GM18868 (cell line): ENCODE data around the gene HARS1.
"Not testable (repeated sequence)": the region's sequence is repeated elsewhere in the genome, so short reads cannot be mapped to it uniquely, and the experiment has no call there.

ENCODE experiments used
- ATAC-seq: cut with Tn5 transposase; IDR thresholded peaks from one replicate; pipeline ENCODE4 v1.9.1; 2021; ENCODE audit warnings: mild to moderate bottlenecking, moderate library complexity; ENCODE audit not compliant: unreplicated experiment

HARS1 gene

DNA sequence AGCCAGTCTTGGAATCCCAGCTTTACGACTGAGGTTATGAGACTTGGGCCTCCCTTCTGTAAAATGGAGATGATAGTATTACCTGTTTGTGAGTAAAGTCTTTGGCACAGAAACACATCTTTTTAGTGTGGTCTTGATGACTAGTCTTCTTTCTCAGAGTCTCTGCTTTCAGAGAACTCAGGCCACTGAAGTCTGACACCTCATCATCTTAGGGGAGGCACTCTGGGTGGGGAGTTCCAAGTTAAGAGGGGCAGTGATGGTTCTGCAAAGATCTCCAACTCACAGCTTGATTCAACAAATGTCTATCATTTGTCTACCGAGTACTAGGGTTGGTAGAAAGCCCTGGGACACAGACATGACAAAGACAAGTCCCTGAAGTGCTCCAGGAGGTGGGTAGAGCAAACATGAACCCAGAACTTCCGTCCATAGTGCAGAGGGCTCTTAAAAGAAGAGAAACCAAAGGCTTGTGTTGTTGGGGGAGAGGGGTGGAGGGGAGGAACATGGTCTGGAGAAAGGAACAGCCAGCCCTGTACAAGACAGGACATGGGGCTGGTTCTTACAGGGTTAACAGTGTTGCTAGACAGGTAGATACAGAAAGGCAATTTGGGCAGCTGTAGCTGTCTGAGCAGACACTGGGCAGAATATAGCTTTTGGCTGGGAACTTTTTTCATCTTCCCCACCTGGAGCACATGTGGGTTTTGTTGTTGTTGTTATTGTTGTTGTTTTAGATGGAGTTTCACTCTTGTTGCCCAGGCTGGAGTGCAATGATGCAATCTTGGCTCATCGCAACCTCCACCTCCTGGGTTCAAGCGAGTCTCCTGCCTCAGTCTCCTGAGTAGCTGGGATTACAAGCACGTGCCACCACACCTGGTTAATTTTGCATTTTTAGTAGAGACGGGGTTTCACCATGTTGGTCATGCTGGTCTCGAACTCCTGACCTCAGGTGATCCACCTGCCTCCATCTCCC, 55.6 kb downstream of the HARS1 start:
- ATAC-seq, result no peak

DNA sequence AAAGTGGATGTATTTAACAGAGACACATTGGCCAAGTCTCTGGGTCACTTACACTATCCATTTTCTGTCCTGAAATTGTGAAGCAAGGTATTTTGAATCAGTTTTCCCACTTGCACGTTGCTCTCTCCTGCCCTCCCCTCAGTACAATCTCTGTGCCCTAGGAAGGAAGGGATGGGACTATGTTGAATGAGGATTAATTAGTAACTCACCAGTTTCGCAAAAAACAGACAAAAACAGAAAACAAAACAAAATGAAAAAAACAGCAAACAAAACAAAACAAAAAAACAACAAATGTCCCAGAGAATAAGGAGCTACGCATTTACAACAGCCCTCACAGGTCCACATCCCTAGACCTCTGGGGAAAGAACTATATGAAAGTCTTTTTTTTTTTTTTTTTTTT, 57.1 kb downstream of the HARS1 start:
- ATAC-seq, result no peak

DNA sequence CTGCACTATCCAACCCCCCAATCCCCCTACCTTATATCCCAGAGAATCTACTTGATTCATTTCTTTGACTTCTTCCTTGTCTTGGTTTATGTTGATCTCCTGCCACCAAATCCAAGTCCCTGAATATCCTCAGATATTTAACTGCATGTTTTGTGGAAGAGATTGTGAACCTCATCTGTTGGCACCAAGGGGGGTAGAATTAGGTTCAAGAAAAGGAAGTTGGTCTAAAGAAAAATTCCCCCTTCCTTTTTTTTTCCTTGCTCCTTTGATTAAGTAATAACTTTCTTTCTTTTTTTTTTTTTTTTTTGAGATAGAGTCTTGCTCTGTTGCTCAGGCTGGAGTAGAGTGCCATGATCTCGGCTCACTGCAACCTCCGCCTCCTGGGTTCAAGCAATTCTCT, 57.7 kb downstream of the HARS1 start:
- ATAC-seq, result no peak

DNA sequence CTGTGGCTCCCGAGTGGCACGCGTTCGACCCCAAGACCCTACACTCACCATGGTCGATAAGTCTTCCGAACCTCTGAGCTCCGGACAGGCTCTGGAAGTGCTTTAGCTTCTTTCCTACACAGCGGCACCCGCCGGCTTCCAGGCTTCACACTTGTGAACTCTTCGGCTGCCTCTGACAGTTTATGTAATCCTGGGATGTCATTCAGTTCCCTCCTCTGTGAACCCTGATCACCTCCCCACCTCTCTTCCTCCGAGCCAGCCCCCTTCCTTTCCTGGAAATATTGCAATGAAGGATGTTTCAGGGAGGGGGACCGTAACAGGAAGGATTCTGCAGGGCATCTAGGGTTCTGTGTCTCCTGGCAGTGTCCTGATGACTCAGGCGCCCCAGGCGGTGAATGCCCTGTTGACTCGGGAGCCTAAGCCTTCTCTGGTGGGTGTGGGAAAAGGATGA, 58.1 kb downstream of the HARS1 start, which contains the start of gene CD14:
TSS of gene CD14 (minus strand) at position 155 of the 451 bp plus-strand sequence. CDS start at position 51, 104 bp downstream.
- ATAC-seq, result no peak

DNA sequence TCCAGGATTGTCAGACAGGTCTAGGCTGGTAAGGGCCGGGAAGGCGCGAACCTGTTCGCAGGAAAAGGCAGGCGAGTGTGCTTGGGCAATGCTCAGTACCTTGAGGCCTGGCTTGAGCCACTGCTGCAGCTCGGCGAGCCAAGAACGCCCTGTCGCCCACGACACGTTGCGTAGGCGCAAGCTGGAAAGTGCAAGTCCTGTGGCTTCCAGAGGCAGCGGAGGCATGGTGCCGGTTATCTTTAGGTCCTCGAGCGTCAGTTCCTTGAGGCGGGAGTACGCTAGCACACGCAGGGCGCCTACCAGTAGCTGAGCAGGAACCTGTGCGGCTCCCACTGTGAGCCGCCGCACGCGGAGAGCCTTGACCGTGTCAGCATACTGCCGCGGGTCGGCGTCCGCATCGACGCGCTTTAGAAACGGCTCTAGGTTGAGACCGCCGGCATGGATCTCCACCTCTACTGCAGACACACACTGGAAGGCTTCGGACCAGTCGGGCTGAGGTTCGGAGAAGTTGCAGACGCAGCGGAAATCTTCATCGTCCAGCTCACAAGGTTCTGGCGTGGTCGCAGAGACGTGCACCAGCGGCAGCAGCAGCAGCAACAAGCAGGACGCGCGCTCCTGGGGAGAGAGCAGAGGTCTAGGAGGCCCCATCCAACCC, 58.7 kb downstream of the HARS1 start:
- peak; percentile 59 for ATAC-seq

DNA sequence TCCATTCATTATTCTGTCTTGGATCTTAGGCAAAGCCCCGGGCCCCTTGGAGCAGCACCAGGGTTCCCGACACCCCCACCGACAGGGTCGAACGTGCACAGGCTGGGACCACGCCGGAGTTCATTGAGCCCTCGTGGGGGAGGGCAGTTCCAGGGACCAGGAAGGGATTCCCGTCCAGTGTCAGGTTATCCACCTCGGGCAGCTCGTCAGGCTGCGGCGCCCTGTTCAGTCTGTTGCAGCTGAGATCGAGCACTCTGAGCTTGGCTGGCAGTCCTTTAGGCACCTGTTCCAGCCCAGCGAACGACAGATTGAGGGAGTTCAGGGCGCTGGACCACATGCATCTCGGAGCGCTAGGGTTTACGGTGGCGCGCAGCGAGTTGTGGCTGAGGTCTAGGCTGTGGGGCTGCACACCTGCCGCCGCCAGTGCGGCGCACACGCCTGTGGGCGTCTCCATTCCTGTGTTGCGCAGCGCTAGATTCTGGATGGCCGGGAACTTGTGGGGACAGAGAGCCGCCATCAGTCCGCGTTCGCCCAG, 59.3 kb downstream of the HARS1 start:
- ATAC-seq, result peak; percentile 39

DNA sequence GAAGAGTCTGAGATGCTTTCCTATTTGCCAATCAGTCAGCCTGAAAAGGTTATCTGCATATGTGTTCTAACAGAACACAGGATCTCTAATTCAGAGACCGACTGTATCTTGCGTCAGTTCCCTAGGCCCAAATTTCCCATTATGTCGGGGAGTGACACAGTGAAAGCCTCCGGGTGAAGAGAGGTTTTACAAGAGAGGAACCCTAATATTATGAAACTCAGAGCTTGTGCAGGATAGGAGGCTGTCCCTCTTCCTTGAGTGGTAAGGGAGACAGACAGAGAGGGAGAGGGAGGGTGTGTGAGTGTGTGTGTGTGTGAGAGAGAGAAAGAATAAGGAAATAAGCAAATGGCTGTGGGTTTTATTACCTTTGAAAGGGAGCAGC, 60.1 kb downstream of the HARS1 start:
- no peak for ATAC-seq

DNA sequence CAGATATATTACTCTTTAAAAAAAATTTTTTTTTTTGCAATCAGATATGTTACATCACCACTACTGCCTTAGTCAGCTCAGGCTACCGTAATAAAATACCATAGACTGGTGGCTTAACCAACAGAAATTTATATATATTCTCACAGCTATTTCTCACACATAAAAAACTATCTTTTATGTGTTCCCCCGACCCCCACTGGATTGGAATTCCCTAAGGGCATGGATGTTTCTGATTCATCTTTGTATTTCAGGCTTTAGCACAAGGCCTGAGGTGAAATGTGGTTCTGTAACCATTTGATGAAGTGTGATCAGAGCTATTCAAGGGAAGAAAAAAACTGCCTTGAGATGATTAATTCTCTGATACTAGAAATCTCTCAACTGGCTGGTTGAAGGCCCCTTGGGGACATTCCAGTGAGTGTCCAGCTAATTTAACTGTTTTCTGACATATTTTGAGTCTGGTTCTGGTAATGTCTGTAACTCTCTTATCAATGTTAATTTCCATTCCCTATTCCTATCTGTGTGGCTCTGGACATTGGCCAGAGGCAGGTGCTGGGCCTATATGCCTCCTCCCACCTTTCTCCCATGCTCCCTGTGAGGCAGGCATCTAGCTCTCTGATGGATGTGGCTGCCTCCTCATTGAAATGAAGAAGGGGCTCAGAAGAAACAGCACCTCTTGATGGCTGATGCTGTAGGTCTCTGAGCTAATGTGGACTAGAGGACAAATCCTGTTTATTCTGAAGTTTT, 60.7 kb downstream of the HARS1 start:
- no peak for ATAC-seq

DNA sequence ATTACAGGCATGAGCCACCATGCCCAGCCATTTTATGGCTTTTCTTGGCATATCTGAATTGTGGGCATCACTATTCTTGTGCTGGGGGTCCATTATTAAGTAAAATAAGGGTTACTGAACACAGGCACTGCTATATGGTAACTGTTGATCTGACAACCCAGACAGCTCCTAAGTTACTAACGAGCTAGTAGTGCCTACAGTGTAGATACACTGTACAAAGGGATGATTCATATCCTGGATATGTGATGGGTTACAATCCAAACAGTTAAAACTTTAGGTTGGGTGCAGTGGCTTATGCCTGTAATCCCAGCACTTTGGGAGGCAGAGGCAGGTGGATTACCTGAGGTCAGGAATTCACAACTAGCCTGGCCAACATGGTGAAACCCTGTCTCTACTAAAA, 62.5 kb downstream of the HARS1 start:
- ATAC-seq, result no peak

DNA sequence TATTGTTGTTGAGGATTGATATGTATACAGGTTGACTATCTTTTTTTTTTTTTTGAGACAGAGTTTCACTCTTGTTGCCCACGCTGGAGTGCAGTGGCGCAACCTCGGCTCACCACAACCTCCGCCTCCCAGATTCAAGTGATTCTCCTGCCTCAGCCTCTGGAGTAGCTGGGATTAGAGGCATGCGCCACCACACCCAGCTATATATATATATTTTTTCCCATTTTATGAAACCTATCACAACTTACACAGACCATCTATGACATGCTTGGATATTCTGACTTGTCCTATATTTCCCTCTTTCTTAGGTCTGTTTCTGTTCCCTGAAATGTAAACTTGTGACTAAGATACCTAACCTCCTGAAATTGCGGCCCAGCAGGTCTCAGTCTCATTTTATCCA, 63.2 kb downstream of the HARS1 start:
- no peak for ATAC-seq

DNA sequence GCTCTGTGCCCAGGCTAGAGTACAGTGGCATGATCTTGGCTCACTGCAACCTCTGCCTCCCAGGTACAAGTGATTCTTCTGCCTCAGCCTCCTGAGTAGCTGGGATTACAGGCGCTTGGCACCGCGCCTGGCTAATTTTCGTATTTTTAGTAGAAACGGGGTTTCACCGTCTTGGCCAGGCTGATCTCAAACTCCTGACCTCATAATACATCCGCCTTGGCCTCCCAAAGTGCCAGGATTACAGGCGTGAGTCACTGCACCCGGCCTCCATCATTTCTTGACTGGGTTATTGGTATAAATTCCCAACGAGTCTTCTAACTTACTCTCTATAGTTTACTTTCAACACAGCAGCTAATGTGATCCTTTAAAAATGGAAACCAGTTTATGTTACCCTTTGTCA, 66.3 kb downstream of the HARS1 start:
- ATAC-seq, result not testable (repeated sequence)
